GM12891 (cell line): ENCODE data around the gene ANKS3.

Experiments used
- PAX5 ChIP-seq: IDR thresholded peaks from 2 replicates; pipeline ENCODE4 v1.6.1; 2011; ENCODE audit warnings: low read length, moderate library complexity, mild to moderate bottlenecking; ENCODE audit not compliant: insufficient read depth, severe bottlenecking
- POLR2A ChIP-seq: IDR thresholded peaks from 2 replicates; pipeline ENCODE4 v1.6.1; 2011; ENCODE audit warnings: low read depth, low read length, control low read depth
- POLR2AphosphoS5 ChIP-seq: IDR thresholded peaks from 2 replicates; pipeline ENCODE4 v1.6.1; 2011; ENCODE audit warnings: low read depth, low read length, control low read depth
- POU2F2 ChIP-seq: IDR thresholded peaks from 2 replicates; pipeline ENCODE4 v1.6.1; 2011; ENCODE audit warnings: low read depth, mild to moderate bottlenecking, control low read depth, low read length, moderate library complexity
- SPI1 ChIP-seq: IDR thresholded peaks from 2 replicates; pipeline ENCODE4 v1.6.1; 2011; ENCODE audit warnings: low read depth, low read length, control low read depth
- TAF1 ChIP-seq: IDR thresholded peaks from 2 replicates; pipeline ENCODE4 v1.6.1; 2011; ENCODE audit warnings: low read depth, low read length, control low read depth

DNA sequence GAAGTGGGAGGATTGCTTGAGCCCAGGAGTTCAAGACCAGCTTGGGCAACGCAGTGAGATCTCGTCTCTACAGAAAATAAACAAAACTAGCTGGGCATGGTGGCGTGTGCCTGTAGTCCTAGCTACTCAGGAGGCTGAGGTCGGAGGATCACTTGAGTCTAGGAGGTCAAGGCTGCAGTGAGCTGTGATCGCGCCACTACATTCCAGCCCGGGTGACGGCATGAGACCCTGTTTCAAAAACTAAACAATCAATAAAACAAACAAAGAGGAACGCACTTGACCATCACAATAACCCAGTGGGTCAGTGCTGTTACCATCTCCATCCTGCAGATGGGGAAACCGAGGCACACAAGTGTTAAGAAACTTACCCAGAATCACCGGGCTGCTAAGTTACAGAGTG lies 19.2 kb upstream of the ANKS3 start:
- TF ChIP-seq POLR2AphosphoS5 (no peak), TAF1 (no peak), POLR2A (no peak), SPI1 (no peak), POU2F2 (no peak), PAX5 (no peak)
